Mammary epithelial cell (primary cell): ENCODE data around the gene SPRY1.

Source experiments
- EZH2 ChIP-seq: IDR thresholded peaks from 2 replicates; pipeline ENCODE4 v1.6.1; 2012; ENCODE audit warnings: low read length, inconsistent platforms, borderline replicate concordance
- TF ChIP-seq, protein P1 (sequence below), 2 donors: IDR thresholded peaks in 1 of 2; conservative IDR thresholded peaks in 1 of 2; 2 replicates each; pipeline ENCODE4 v1.5.1; 2011 to 2012; ENCODE audit warnings: inconsistent platforms in 2 of 2, low read length in 2 of 2, mild to moderate bottlenecking in 2 of 2, control low read depth in 1 of 2, low read depth in 1 of 2; ENCODE audit not compliant: insufficient read depth in 1 of 2; ENCODE audit errors: extremely low read depth in 1 of 2

GRCh38 chr4:123396307-123397143 is at the start of gene SPRY1:
- TF ChIP-seq, protein P1, sequence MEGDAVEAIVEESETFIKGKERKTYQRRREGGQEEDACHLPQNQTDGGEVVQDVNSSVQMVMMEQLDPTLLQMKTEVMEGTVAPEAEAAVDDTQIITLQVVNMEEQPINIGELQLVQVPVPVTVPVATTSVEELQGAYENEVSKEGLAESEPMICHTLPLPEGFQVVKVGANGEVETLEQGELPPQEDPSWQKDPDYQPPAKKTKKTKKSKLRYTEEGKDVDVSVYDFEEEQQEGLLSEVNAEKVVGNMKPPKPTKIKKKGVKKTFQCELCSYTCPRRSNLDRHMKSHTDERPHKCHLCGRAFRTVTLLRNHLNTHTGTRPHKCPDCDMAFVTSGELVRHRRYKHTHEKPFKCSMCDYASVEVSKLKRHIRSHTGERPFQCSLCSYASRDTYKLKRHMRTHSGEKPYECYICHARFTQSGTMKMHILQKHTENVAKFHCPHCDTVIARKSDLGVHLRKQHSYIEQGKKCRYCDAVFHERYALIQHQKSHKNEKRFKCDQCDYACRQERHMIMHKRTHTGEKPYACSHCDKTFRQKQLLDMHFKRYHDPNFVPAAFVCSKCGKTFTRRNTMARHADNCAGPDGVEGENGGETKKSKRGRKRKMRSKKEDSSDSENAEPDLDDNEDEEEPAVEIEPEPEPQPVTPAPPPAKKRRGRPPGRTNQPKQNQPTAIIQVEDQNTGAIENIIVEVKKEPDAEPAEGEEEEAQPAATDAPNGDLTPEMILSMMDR (conservative IDR thresholded peaks at IDR 0.05 in 1 of 2, IDR thresholded peaks at IDR 0.05 in 1 of 2; ENCODE audit: extremely low read depth in 1 of 2, insufficient read depth in 1 of 2, low read depth in 1 of 2, low read length in 2 of 2): no peak
- TF ChIP-seq EZH2: no peak
